Kasumi-1 (cell line): ENCODE data around the gene CRY2.

Experiments used
- DNase-seq, 2 experiments: peaks; one replicate each; lab custom pipeline; 2025; lab: John Stamatoyannopoulos, UW

The CRY2 gene

GRCh38 chr11:45879803-45880686, 32.8 kb downstream of the CRY2 start:
- DNase-seq: no peak

GRCh38 chr11:45880772-45881570, 33.7 kb downstream of the CRY2 start:
- DNase-seq: no peak

- DNase-seq: no peak
Observed at GRCh38 chr11:45881708-45882368, 34.6 kb downstream of the CRY2 start.

- no peak for DNase-seq
Observed at GRCh38 chr11:45884596-45885185, 37.4 kb downstream of the CRY2 start.

GRCh38 chr11:45885274-45885920, 38.1 kb downstream of the CRY2 start, which contains the start of gene MAPK8IP1:
MAPK8IP1 (plus strand) TSS chr11:45885651; CDS start chr11:45885821, 170 bp downstream.
- peak; percentile 42 to 49 for DNase-seq

GRCh38 chr11:45885921-45886721, 38.8 kb downstream of the CRY2 start:
- DNase-seq: no peak

GRCh38 chr11:45886816-45887520, 39.7 kb downstream of the CRY2 start:
- DNase-seq: no peak

GRCh38 chr11:45887587-45887986, 40.3 kb downstream of the CRY2 start:
- no peak for DNase-seq

- DNase-seq: no peak
Observed at GRCh38 chr11:45889555-45889954, 42.3 kb downstream of the CRY2 start.

GRCh38 chr11:45889966-45890365, 42.7 kb downstream of the CRY2 start:
- DNase-seq: no peak

- DNase-seq: no peak
Observed at GRCh38 chr11:45890886-45891550, 43.7 kb downstream of the CRY2 start.

- no peak for DNase-seq
Observed at GRCh38 chr11:45892856-45893255, 45.6 kb downstream of the CRY2 start.

- no peak for DNase-seq
Observed at GRCh38 chr11:45894555-45895247, 47.4 kb downstream of the CRY2 start.

GRCh38 chr11:45895553-45896259, 48.4 kb downstream of the CRY2 start:
- DNase-seq: no peak

GRCh38 chr11:45896422-45896984, 49.2 kb downstream of the CRY2 start:
- no peak for DNase-seq

- DNase-seq: no peak
Observed at GRCh38 chr11:45897556-45897955, 50.3 kb downstream of the CRY2 start.

GRCh38 chr11:45899086-45899447, 51.8 kb downstream of the CRY2 start:
- DNase-seq: no peak
